NK-92 (cell line): ENCODE results near the gene RYK.
"Not testable (repeated sequence)": the region's sequence is repeated elsewhere in the genome, so short reads cannot be mapped to it uniquely, and the experiment has no call there.

Source experiments
- DNase-seq: peaks from one replicate; lab custom pipeline; 2025; ENCODE audit not compliant: unreplicated experiment; lab: John Stamatoyannopoulos, UW

RYK gene

DNA sequence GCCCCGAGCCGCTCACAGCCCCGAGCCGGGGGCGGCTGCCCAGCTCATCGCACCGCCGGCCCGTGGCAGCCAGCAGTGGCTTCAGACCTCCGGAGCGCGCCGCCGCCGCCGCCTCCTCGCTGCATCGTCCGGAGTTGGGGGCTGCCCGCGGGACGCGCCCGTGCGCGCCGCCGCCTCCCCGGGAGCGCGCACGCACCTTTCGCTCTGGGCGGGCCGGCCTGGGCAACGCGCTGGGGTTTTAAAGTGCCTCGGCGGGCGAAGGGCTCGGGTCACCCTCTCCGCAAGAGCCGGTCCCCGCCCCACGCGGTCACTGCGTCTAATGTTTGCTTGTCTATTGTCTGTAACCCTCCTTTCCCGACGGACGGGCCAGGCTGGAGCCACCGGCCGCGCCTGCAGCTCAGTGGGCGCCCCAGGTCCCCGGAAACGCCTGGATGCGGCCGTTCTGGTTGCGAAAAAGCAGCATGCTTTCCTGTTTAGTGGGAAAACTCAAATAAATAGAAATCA, at the start of gene RYK:
TSS of gene RYK (minus strand) at position 143 of the 504 bp plus-strand sequence. CDS start 205 bp downstream, outside the sequence.
- DNase-seq: no peak

DNA sequence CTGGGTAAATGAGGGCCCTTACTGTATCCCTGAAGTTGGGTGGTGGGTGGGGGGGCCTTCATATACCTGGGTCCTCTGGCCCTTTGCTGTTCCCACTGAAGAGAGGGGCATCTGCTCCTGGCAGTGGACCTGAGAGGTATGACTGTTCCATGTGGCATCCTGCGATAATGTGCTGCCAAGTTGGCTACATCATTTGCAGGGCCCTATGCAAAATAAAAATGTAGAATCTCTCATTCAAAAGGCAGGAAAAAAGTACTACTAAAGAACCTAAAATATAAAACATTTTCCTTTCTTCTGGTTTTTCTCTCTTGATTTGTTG, 49.2 kb upstream of the RYK start:
- no peak for DNase-seq

DNA sequence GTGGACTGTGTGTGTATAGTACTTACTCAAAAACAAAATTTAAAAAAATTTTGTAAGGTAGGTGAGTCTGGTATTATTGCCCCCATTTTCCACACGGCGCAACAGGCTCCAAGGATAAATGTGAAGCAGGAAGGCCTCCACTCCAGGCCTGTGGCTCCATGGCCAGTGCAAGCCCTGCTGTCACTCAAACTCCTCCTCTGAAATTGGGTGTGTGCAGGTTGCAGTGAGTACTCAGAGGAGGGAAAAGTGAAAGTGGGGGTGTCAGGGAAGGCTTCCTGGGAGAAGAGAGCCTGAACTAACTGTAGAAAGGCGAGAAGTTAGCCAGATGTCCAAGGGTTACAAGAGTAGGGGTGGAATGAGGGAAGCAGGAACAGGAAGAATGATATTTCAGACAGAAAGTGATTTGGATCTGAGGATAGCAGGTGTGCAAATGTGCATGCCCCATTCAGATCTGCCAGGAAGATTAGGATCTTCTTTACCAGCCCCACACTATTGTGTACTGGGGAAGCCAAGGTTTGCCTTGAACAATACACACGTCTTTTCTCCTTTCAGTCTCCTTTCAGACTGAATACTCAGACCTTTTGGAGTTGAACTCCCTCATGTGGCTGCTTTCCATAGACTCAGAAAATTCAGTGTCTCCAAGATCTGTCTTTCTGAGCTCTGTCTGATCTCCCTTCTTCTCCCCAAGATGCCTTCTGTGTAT, 48.7 kb upstream of the RYK start:
- DNase-seq: no peak

- no peak for DNase-seq
These were observed 47.6 kb upstream of the RYK start for GRCh38 chr3:134298249-134298648.

DNA sequence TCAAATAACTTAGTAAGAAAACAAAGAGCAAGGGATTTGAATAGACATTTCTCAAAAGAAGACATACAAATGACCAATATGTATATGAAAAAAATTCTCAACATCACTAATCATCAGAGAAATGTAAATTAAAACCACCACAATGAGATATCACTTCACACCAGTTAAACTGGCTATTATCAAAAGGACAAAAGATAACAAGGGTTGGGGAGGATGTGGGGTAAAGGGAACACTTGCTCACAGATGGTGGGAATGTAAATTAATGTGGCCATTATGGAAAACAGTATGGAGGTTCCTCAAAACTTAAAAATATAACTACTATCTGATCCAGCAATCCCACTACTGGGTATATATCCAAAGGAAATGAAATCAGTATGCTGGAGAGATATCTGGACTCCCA, 46.0 kb upstream of the RYK start:
- DNase-seq: no peak

GRCh38 chr3:134295930-134296329, 45.3 kb upstream of the RYK start:
- no peak for DNase-seq

GRCh38 chr3:134294302-134295280, 43.9 kb upstream of the RYK start:
- DNase-seq: no peak

DNA sequence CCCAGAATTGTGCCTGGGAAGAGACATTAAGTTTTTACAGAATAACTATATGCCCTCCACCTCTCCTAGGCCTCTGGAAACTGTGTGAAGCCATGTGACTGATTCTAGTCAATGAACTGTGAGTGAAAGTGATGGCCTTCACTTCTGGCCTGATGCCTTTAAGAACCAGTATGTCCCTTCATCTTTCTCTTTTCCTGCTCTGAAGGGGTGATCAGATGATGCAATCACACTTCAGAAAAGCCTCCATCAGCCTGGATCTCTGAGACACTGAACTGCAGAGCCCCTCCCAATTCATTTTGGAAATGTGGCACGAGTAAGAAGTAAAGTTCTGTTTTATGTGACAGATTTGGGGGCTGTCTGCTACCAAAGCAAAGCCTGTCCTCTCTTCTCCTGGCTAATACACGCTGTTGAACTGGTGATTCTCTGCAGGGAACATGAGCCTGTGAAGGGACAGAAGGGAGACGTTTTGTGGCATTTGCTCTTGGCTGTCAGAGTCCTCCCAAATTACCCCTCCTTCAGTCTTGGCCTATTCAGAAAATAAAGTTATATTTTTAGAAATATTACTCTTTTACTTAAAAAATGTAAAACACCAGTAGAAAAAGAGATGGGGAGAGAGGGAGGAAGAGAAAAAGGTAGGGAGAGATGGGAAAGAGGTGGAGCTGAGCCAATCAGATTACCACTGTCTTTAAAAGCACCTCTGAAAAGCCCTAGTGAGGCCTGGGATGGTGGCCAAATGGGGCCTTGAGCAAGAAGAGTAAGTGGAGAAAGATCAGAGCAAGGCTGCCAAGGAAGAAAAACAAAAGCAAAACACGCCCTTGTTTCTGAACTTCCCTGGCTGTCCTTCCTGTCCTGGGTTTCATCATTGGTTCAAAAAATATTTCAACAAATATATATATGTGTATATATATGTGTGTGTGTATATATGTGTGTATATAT, 40.9 kb upstream of the RYK start:
- DNase-seq: no peak

GRCh38 chr3:134287512-134287911, 36.9 kb upstream of the RYK start:
- DNase-seq: no peak

DNA sequence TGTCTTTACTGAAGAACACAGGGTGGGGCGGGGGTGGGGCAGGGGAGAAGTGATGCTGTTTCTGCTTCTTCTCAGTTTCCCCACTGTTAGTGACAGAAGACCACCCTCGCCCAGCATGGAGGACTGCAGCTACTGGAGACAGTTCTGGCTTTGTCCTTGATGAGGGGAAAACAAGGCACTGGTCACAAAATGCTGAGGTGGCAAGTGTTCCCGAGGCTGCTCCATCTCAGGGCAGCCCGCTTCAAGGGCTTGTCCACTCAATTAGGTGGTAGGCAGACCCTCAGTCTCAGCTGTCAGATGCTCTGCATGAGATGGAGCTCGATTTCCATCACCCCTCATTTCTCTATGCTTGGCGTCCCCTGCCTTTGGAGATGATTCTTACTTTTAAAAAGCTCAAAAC, 33.8 kb upstream of the RYK start:
- no peak for DNase-seq

DNA sequence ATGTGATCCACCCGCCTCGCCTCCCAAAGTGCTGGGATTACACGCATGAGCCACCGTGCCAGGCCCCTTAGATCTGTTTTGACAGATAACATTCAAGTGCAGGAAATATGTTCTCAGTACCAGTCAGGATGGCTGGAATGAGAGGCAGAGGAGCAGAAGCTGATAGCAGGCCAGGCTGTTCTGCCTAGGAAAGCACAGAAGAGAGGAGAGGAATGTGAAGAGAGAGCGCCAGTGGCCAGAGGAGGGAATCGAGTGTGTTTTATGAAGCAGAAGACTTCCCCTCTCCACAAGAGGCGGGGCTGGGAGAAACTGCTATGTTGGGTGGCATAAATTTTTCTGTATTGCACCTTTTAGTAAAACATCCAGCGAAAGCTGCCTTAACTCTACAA, 32.0 kb upstream of the RYK start:
- DNase-seq: no peak

- no peak for DNase-seq
These were observed 31.4 kb upstream of the RYK start for GRCh38 chr3:134281912-134282658.

DNA sequence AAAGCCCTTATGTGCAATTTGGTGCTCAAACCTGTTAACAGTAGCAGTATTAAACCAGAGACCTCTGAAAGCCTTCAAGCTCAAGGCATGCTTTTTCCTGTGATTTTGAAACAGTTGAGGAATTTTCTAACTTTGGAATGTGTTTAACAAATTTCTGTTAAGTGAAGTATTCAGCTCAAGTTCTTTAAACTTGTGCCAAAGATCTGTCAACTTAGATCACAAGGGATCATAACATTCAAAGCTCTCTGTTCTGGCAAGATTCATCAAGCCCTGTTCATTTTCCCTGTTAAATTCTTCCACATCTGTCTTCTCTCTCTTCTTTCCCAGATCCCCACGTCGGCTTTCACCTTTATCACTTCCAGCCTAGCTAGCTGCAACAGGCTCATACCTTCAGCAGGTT, 28.8 kb upstream of the RYK start:
- DNase-seq: no peak

DNA sequence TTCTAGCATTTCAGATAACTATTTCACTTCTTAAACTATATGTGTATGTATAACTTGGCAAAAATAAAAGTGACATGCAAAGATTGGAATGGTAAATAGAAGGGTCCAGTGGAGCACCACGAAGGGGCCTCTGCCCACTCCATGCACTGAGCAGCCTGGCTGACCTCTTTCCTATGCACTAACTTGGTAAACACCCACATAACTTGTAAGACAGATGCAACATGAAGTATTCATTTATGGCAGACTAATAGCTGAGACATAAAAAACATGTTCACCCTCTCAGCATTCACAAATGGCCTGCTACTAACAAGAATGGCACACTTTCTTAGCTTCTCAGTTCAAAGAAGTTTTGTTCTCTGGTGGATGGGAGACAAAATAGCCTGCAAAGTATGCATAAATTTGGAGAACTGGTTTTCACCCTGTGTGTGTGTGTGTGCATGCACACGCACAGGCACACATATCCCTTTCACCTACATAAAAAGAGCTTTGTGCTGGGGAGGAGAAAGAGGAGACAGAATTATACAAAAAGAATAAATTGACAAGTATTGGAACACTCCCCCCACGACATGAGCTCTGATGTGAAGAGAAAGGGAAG, 26.5 kb upstream of the RYK start:
- no peak for DNase-seq

GRCh38 chr3:134276086-134276485, 25.4 kb upstream of the RYK start:
- DNase-seq: no peak

DNA sequence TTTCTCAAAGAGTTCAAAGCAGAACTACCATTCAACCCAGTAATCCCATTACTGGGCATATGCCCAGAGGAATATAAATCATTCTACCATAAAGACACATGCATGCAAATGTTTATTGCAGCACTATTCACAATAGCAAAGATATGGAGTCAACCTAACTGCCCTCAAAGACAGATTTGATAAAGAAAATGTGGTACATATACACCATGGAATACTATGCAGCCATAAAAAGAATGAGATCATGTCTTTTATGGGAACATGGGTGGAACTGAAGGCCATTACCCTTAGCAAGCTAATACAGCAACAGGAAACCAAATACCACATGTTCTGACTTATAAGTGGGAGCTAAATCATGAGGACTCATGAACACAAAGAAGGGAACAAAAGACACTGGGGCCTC, 24.5 kb upstream of the RYK start:
- not testable (repeated sequence) for DNase-seq

DNA sequence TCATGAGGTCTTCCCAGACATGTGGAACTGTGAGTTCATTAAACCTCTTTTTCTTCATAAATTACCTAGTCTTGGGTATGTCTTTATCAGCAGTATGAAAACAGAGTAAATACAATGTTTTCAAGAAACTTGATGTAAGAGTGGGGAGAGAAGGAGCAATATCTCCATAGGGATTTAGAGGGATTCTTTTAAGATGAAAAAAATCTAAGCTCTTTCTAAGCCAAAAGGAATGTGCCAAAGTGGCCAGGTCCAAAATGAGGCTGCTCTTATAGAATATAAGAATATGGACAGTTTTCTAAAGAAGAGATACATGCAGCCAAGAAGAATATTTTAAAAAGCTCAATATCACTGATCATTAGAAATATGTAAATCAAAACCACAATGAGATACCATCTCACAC, 23.9 kb upstream of the RYK start:
- no peak for DNase-seq

- DNase-seq: no peak
These were observed 17.3 kb upstream of the RYK start for GRCh38 chr3:134267996-134268395.

DNA sequence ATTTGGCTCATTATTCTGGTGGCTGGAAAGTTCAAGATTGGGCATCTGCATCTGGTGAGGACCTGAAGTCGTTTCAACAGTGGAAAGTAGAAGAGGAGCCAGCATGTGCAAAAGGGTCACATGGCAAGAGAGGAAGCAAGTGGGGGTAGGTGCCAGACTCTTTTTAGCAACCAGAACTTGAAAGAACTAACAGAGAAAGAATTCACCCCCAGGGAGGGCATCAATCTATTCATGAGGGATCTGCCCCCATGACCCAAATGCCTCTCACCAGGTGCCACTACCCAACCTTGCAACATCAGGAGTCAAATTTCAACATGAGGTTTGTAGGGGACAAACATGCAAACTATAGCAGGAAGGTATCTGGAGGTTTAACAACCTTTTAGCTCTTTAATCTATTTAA, 10.3 kb upstream of the RYK start:
- no peak for DNase-seq

DNA sequence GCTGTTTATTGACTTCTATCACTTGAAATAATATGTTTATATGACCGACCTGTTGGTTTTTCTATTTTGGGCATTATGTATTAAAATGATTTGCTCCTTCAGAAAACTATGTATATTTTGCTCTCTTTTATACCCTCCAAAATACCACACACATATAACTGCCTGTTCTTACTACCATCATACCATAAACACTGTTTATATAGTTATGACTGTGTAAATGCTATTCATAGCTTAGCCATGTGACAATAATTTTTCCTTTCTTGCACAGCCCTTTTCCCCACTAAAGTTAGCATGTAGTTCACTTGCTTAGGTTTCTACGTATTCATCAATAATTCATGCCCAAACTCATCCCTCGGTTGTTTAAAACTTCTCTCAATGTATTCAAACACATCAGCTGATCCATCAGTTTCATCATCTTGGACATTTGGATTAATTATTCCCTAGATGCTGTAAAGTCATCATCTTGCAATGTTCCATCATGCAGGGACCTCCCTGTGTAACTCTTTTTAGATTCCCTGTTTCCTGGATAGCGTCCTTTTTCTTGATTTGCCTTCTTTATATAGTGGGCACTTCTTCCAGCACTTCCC, 8.2 kb upstream of the RYK start:
- DNase-seq: no peak
